Osteocyte (in vitro differentiated cells): ENCODE data around the gene AFG3L2. TPM values are rescaled to one million over a fixed set of nuclear protein-coding genes. Genes with fewer than 3 reads are reported as not detected.

Experiments
- DNase-seq: peaks from one replicate; pipeline ENCODE4 v3.0.0; 2021; ENCODE audit warnings: mixed read lengths; ENCODE audit not compliant: unreplicated experiment; ENCODE audit errors: extremely low spot score
- H3K27ac Mint-ChIP-seq: one replicate; pipeline ENCODE4 v1.8.0; 2021; ENCODE audit warnings: mild to moderate bottlenecking, mixed read lengths; ENCODE audit not compliant: unreplicated experiment
- H3K27me3 Mint-ChIP-seq: one replicate; pipeline ENCODE4 v1.8.0; 2021; ENCODE audit warnings: mixed read lengths; ENCODE audit not compliant: unreplicated experiment
- H3K36me3 Mint-ChIP-seq: one replicate; pipeline ENCODE4 v1.8.0; 2021; ENCODE audit warnings: mixed read lengths; ENCODE audit not compliant: unreplicated experiment
- H3K4me1 Mint-ChIP-seq: one replicate; pipeline ENCODE4 v1.8.0; 2021; ENCODE audit warnings: mixed read lengths; ENCODE audit not compliant: unreplicated experiment
- H3K4me3 Mint-ChIP-seq: one replicate; pipeline ENCODE4 v1.8.0; 2021; ENCODE audit warnings: mild to moderate bottlenecking, moderate library complexity, mixed read lengths; ENCODE audit not compliant: unreplicated experiment
- H3K9me3 Mint-ChIP-seq: one replicate; pipeline ENCODE4 v1.8.0; 2021; ENCODE audit warnings: mixed read lengths; ENCODE audit not compliant: unreplicated experiment
- total RNA-seq: library from RNA; stranded (reverse); gene quantifications from 2 replicates; pipeline ENCODE4 v1.2.1, GENCODE V29; 2021
- TF ChIP-seq, protein P1 (sequence below): fragments of 200-600 bp; sonication (generic); IDR thresholded peaks from 2 replicates; pipeline ENCODE4 v1.5.0; 2021; ENCODE audit warnings: antibody characterized with exemption, mild to moderate bottlenecking, moderate library complexity

Gene AFG3L2
- total RNA-seq, 1 donor from 2014 or later = 44.4 TPM

DNA sequence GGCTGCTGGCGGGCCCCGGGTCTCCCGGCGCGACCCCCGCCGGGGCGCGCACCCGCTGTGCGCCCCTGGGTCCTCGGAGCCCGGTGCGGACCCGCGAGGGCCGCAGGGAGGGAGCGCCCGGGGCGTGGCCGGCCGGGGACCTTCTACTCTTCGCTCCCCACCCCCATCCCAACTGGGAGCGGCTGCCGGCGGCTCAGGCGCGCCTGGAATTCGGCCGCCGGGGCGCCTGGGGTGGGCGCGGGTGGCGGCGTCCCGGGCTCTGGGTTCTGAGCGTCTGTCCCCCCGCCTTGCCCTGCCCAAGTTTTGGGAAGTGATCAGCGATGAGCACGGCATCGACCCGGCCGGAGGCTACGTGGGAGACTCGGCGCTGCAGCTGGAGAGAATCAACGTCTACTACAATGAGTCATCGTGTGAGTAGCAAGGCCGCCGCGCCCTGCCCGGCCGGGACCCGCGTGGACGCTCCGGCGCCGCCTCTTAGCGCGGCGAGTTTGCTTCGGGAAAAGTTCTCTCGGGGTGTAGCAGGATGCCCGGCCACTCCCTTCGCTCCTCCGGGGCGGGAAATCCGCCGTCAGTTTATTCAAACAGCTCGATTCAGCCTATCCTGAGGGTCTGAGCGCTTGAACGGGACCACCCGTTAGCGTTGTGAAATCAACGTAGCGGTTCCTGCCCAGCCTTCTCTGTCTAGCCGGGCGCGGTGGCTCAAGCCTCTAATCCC is 68.5 kb downstream of the AFG3L2 start:
- TF ChIP-seq, protein P1, sequence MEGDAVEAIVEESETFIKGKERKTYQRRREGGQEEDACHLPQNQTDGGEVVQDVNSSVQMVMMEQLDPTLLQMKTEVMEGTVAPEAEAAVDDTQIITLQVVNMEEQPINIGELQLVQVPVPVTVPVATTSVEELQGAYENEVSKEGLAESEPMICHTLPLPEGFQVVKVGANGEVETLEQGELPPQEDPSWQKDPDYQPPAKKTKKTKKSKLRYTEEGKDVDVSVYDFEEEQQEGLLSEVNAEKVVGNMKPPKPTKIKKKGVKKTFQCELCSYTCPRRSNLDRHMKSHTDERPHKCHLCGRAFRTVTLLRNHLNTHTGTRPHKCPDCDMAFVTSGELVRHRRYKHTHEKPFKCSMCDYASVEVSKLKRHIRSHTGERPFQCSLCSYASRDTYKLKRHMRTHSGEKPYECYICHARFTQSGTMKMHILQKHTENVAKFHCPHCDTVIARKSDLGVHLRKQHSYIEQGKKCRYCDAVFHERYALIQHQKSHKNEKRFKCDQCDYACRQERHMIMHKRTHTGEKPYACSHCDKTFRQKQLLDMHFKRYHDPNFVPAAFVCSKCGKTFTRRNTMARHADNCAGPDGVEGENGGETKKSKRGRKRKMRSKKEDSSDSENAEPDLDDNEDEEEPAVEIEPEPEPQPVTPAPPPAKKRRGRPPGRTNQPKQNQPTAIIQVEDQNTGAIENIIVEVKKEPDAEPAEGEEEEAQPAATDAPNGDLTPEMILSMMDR = no peak
- Mint-ChIP-seq H3K4me1 (peaks cover 43% of the 10 kb centered on the region), H3K4me3 (peak overlapping the region; percentile 82), H3K36me3 (peaks cover 29% of the 10 kb centered on the region), H3K27me3 (no peaks in the 10 kb centered on the region), H3K9me3 (peaks cover 5% of the 10 kb centered on the region), H3K27ac (peak overlapping the region; percentile 91)
- DNase-seq = peak; percentile 94

DNA sequence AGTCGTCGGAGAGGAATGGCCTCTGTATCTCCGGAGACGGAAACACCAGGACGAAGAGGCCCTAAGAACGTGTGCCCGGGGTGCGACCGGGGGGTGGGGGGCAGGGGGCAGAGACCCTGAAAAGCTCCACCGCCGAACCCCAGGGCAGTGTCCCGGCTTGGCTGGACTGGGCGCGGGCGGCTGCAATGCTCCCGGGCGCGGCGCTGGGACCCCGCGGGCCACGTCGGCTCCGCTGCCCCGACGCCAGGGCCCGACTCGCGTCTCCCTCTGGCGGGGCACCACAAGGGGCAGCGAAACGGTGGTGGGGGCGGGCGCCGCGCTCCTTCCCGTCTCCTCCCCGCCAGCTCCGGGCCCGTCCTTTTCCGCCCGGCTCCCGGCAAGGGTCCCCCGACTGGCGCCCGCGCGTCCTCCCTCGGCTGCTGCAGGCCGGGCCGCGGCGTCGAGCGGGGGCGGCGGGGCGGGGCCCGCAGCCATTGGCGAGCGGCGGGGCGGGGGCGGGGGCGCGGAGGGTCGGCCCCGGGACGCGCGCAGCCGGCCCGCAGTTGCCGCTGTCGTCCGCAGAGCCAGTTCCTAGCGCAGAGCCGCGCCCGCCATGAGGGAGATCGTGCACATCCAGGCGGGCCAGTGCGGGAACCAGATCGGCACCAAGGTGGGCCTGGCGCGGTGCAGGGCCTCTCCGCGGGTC is 69.2 kb downstream of the AFG3L2 start, which contains the start of gene TUBB6:
TUBB6 (plus strand) TSS at position 541 of the 685 bp plus-strand sequence; CDS start at position 593, 52 bp downstream.
- Mint-ChIP-seq H3K36me3 (peaks cover 24% of the 10 kb centered on the region), H3K9me3 (peaks cover 5% of the 10 kb centered on the region), H3K4me3 (peak within 1 kb of the TSS; percentile 91), H3K27ac (peak within 1 kb of the TSS; percentile 98), H3K27me3 (no peaks in the 10 kb centered on the region), H3K4me1 (peaks cover 37% of the 10 kb centered on the region)
- DNase-seq = peak; percentile 93
- TF ChIP-seq, protein P1 = peak; percentile 24

DNA sequence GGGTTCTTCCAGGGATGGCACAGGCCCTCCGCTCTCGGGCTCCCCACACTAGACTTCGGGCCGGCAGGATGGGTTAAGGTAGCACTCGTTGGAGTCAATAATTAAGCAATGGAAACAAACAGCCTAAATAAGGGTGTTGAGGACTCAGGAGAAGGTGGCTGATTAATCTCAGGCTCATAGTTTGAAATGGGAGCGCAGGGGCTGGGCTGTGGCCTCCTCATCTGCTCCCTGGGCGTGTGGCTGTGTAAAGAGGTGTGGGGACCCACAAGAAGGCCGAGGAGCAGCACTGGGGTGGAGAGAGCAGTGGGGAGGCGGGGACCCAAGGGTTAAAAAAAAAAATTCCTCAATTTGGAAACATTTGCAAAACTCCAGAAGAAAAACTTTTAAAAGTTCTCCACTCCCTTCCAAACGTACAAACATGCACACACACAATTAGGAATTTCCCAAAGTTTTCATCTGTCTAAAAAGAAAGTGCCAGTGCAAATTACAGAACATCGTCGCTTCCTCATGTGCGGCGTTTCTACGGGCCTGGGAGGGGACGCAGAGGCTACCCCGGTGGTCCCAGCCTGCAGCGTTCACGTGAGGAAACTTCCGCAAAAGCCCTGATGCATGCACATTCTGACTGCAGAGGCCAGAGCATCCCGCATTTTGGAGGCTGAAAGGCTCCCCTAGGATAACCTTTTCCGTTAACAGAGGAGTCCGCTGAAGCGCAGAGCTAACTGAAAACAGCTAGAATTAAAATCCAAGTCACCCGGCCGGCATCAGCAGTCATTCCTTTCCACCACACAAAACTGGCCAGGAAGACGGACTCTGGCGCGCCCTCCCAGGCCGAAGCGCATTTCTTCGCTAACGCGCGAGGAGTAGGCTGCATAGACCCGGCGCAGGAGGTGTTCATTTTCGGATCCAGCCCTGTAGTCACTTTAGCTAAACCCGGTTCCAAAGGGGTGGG is 70.0 kb downstream of the AFG3L2 start:
- no peaks in the 10 kb centered on the region for H3K27me3 Mint-ChIP-seq
- H3K4me1 Mint-ChIP-seq = peaks cover 37% of the 10 kb centered on the region
- no peak for DNase-seq
- peaks cover 5% of the 10 kb centered on the region for H3K9me3 Mint-ChIP-seq
- H3K27ac Mint-ChIP-seq = peak overlapping the region; percentile 98
- peak overlapping the region; percentile 91 for H3K4me3 Mint-ChIP-seq
- TF ChIP-seq, protein P1 = no peak
- H3K36me3 Mint-ChIP-seq = peaks cover 20% of the 10 kb centered on the region

DNA sequence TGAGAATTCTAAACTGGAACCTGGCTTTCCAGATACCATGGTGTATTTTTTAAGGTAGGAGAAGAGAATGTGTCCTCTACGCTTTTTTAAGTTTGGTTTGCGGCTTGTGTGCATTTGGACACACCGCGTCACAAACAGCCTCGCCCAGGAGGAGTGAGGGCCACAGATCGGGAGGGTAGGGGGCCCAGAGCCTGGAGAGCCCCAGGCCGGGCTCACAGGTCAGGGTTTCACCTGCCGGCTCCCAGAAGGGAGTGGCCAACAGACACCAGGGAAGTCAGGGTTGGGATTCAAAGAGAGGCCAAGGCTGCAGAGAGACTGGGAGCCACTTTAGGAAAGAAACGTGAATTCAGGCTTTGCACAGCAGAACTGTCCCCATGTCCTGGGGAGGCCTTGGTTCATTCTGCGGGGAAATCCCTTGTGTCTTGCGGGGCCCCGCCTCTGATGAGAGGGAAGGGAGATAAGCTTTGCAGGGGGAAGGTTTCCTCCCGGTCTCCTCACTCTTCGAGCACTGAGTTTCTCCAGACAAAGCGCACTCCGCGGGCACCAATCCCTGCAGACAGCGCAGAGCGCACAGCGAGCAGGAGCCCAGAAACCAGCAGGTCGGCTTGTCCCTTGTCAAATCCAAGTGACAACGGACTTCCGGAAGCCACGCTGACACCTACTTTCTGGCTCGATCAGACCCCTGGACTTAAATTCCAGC is 70.9 kb downstream of the AFG3L2 start:
- H3K4me3 Mint-ChIP-seq = peak overlapping the region; percentile 91
- H3K4me1 Mint-ChIP-seq = peaks cover 32% of the 10 kb centered on the region
- no peaks in the 10 kb centered on the region for H3K9me3 Mint-ChIP-seq
- peak overlapping the region; percentile 98 for H3K27ac Mint-ChIP-seq
- peaks cover 12% of the 10 kb centered on the region for H3K36me3 Mint-ChIP-seq
- no peaks in the 10 kb centered on the region for H3K27me3 Mint-ChIP-seq
- no peak for DNase-seq
- TF ChIP-seq, protein P1 = no peak
